ENCODE measurements around the gene SLC5A3.

The SLC5A3 gene

GRCh38 chr21:34073032-34073748, at the start of gene SLC5A3, which contains the start of gene MRPS6:
Gene SLC5A3, plus strand, starts transcription at chr21:34073578. Its CDS starts 21,621 bp downstream, at chr21:34095199.
Gene MRPS6, plus strand, starts transcription at chr21:34073578. Its CDS starts 123 bp downstream, at chr21:34073701.
- peak; percentile 76 for DNase-seq (ENCODE audit: low spot score)

- no peak for DNase-seq (ENCODE audit: low spot score)
Measured at GRCh38 chr21:34023691-34024373, 49.5 kb upstream of the SLC5A3 start.

GRCh38 chr21:34024374-34024693, 49.0 kb upstream of the SLC5A3 start:
- DNase-seq (ENCODE audit: low spot score): no peak

- DNase-seq (ENCODE audit: low spot score): no peak
Measured at GRCh38 chr21:34027721-34028461, 45.5 kb upstream of the SLC5A3 start.

GRCh38 chr21:34029743-34030528, 43.4 kb upstream of the SLC5A3 start:
- DNase-seq (ENCODE audit: low spot score): peak; percentile 48

GRCh38 chr21:34031835-34032370, 41.5 kb upstream of the SLC5A3 start:
- DNase-seq (ENCODE audit: low spot score): no peak

GRCh38 chr21:34034369-34035014, 38.9 kb upstream of the SLC5A3 start:
- no peak for DNase-seq (ENCODE audit: low spot score)

- DNase-seq (ENCODE audit: low spot score): no peak
Measured at GRCh38 chr21:34035619-34036354, 37.6 kb upstream of the SLC5A3 start.

- DNase-seq (ENCODE audit: low spot score): peak; percentile 10
Measured at GRCh38 chr21:34037009-34037795, 36.2 kb upstream of the SLC5A3 start.

- no peak for DNase-seq (ENCODE audit: low spot score)
Measured at GRCh38 chr21:34039678-34040382, 33.5 kb upstream of the SLC5A3 start.

- no peak for DNase-seq (ENCODE audit: low spot score)
Measured at GRCh38 chr21:34042735-34043134, 30.6 kb upstream of the SLC5A3 start.

GRCh38 chr21:34043333-34043732, 30.0 kb upstream of the SLC5A3 start:
- DNase-seq (ENCODE audit: low spot score): no peak

- no peak for DNase-seq (ENCODE audit: low spot score)
Measured at GRCh38 chr21:34046917-34047316, 26.5 kb upstream of the SLC5A3 start.

- no peak for DNase-seq (ENCODE audit: low spot score)
Measured at GRCh38 chr21:34047835-34048234, 25.5 kb upstream of the SLC5A3 start.

- no peak for DNase-seq (ENCODE audit: low spot score)
Measured at GRCh38 chr21:34052171-34052570, 21.2 kb upstream of the SLC5A3 start.

GRCh38 chr21:34054259-34054658, 19.1 kb upstream of the SLC5A3 start:
- DNase-seq (ENCODE audit: low spot score): no peak

GRCh38 chr21:34055615-34056014, 17.8 kb upstream of the SLC5A3 start:
- DNase-seq (ENCODE audit: low spot score): no peak

GRCh38 chr21:34061983-34062382, 11.4 kb upstream of the SLC5A3 start:
- DNase-seq (ENCODE audit: low spot score): no peak

- no peak for DNase-seq (ENCODE audit: low spot score)
Measured at GRCh38 chr21:34065027-34065426, 8.4 kb upstream of the SLC5A3 start.

All from kidney capillary endothelial cell (primary cell).